ENCODE measurements around the gene DNA2.

Gene DNA2

DNA sequence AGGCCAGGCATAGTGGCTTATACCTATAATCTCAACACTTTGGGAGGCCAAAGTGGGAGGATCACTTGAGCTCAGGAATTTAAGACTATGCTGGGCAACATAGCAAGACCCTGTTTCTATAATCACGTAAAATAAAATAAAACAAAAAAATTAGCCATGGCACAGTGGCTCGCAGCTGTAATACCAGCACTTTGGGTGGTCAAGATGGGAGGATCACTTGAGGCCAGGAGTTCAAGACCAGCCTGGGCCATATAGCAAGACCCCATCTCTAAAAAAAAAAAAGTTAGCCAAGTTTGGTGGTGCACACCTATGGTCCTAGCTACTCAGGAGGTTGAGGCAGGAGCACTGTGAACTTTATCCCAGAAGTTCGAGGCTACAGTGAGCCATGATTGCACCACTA is 30.9 kb downstream of the DNA2 start:
- no peak for DNase-seq

DNA sequence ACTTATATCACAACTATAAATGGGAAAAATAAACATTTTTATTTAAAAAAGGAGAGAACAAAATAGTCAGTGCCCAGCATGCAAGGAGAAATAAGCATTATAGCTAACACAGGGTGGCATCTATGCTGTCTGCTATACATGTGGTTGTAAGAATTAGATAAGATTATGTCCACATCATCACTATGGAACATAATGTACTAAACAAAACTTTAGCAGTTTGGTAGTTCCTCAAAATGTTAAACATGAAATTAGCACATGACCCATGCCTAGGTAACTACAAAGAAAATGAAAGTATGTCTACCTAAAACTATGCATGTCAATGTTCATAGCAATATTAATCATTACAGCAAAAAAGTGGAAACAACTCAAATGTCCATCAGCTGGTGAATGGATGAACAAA is 36.0 kb downstream of the DNA2 start:
- DNase-seq, result no peak

- DNase-seq, result no peak
Observed at GRCh38 chr10:68434657-68435056, 37.1 kb downstream of the DNA2 start.

GRCh38 chr10:68428396-68429104 is 43.2 kb downstream of the DNA2 start:
- DNase-seq, result no peak

GRCh38 chr10:68424454-68425014 is 47.2 kb downstream of the DNA2 start:
- DNase-seq, result no peak

DNA sequence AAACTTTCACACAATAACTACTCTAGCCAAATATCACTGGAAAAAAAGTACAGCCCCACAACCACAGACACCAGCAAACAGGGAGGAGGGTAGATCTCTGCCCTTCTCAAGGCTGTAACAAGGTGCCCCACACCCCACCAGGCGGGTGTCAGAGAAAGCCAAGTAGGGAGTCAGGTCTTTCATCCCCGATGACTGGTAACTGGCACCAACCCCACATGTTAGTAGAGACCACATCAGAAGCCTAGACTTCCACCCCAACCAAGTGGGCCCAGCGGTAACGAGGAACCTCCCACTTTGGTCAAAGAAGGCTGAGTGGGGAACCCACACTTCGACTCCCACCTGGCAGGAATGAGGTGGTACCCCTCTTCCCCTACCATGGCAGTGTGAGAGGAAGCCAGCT is 48.3 kb downstream of the DNA2 start:
- no peak for DNase-seq

DNA sequence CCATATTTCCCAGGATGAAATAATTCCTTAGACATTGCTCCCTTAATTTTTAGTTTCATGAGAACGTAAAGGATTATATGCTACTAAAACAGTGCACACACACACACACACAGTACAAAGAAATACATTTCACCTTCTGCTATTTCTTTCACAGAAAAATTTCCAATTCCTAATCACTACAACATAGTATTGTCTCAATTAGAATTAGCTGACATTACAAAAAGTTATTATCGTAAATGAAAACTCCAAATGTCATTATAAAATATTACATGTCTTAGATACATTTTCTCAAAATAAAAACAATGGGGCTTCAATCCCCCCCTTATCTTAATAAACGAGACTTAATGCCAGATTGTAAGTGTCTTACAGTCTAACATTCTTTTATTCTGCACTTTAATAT is 52.4 kb downstream of the DNA2 start:
- DNase-seq, result no peak

GRCh38 chr10:68408898-68409518 is 62.8 kb downstream of the DNA2 start:
- DNase-seq, result no peak

DNA sequence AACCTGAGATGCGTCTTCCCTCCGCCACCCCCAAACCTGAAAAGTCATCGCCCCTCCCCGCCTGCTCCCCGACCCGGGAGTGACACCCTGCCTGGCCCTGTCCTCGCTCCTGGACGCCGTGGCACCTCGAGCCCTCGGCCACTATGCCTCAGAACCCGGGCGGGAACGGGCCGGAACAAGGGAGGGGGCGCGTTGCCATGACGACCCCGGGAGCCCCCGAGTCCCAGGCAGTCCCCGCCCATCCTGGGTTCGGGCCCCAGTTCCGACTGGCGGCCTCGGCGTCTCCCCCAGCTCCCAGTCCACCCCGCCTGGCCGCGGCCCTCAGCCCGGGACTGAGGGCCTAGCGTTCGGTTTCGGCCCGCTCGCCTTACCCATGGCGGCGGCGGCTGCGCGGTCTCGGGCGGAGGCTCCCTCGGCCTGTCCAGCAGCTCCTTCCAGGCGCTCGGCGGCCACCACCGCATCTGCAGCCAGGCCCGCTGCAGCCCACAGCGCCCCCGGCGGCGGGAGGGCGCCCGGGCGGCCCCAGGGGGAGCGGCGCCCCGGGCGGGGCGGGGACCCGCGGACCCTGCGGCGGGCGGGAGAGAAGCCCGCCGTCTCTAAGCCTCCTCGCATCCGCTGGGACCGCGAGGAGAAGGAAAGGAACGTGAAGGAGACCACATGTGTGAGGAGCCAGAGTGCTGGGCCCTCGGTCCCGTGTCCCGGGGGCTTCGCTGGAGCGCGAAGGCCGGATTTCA is 64.8 kb downstream of the DNA2 start, which contains the start of gene RUFY2:
RUFY2 (minus strand) TSS at position 463 of the 734 bp plus-strand sequence; CDS start at position 375, 88 bp downstream.
- DNase-seq, result peak; percentile 65

GRCh38 chr10:68406111-68406814 is 65.5 kb downstream of the DNA2 start:
- DNase-seq, result peak; percentile 29

- no peak for DNase-seq
Observed at GRCh38 chr10:68403701-68404100, 68.1 kb downstream of the DNA2 start.

GRCh38 chr10:68402276-68402675 is 69.5 kb downstream of the DNA2 start:
- DNase-seq, result no peak

DNA sequence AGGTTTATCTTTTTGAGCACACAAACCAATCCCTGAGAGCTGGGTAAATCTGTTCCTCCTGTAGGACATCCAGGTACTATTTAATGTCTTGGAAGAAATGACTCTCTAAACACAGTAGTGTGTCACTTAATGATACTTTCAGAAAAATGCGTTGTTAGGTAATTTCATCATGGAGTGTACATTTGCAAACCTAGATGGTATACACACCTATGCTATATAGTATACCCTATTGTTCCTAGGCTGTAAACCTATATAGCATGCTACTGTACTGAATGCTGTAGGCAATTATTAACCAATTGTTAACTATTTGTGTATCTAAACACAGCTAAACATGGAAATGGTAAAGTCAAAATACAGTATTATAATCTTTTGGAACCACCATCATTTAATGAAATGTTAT is 74.8 kb downstream of the DNA2 start:
- no peak for DNase-seq

- DNase-seq, result no peak
Observed at GRCh38 chr10:68385740-68386139, 86.0 kb downstream of the DNA2 start.

GRCh38 chr10:68371604-68372003 is 100.2 kb downstream of the DNA2 start:
- DNase-seq, result no peak

DNA sequence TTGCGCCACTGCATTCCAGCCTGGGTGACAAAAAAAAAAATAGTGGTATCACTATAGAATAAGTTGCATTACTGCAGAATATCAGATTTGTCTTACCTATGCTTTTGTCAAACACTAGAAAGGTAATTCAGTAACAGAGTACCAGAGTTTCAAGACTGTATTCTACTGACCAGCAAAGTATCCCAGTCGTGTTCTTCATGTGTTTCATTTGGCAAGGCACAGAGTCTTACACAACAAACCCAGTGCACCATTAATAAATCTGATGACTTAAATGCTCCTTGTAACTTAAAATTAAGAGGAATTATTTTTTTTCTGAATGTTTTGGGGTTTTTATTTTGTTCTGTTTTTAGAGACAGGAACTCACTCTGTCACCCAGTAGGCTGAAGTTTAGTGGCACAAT is 104.7 kb downstream of the DNA2 start:
- no peak for DNase-seq

DNA sequence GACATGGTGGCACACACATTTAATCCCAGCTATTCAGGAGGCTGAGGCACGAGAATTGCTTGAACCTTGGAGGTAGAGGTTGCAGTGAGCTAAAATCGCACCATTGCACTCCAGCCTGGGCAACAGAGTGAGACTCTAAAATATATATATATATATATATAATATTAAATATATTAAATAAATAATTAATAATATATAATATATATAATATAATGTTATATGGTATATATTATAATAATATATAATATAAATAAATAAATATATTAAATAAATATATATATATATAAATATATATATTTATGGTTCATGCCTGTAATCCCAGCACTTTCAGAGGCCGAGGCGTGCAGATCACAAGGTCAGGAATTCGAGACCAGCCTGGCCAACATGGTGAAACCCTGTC is 105.2 kb downstream of the DNA2 start:
- DNase-seq, result no peak

DNA sequence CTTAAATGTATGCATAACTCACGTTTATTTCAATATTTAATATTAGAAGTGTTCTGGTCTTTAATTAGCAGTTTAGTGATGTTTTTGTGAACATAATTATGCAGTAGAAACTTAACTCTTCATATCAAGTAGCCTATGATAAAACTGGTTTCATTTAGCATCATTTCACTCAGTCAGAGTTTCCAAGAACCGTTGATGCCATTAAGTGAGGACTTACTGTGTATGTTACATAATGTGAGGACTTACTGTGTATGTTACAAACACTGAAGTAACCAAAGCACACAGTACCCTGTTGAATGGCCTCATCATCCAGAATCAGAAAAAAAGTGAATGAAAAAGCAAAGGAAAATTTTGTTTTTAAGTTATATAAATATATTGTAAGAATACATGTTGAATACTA is 106.2 kb downstream of the DNA2 start:
- DNase-seq, result no peak

DNA sequence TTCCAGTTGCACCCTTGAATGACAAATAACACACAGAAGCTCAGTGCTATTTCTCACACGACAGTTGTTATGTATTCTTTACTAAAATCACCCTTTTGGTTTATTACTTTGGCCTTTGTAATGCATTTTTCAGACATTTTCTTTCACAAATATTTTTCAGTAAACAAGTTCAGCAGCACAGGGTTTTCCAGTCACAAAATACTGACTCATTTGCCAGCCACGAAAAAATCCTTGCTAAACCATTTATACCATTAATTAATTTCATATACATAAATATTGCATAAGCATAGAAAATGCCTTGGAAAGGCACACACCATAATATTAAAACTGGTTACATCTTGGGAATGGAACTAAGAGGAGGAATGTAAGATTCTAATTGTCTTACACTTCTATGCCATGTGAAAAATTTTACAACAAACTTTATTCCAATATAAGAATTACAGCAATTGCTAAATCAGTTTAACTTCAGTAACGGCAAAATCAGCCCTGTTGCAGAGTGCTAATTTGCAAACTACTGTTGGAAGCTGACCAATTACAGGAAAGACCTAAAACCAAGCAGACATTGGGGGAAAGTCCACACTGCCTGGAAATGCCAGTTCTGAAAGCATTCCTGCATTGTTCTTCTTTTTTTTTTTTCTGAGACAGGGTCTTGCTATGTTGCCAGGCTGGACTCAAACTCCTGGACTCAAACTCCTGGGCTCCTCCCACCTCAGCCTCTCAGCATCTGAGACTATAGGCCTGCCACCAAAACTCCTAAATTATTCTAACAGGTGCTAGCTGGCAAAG is 107.5 kb downstream of the DNA2 start:
- DNase-seq, result no peak

All from activated gamma-delta T cell (primary cell).